ENCODE results near the gene FAM210A.

- TF ChIP-seq CTCF (IDR thresholded peaks at IDR 0.05; ENCODE audit: insufficient read depth, low read length) = no peak
- TF ChIP-seq POLR2AphosphoS5 (IDR thresholded peaks at IDR 0.05; ENCODE audit: low read depth) = no peak
- TF ChIP-seq GABPA (IDR thresholded peaks at IDR 0.05; ENCODE audit: low read depth) = no peak
Observed at GRCh38 chr18:13622751-13623150, 103.6 kb downstream of the FAM210A start.

All from HL-60 (cell line).